Measurements from ENCODE around the gene KDM2A. TPM values are rescaled to one million over a fixed set of nuclear protein-coding genes. Genes with fewer than 3 reads are reported as not detected.
A peak's percentile ranks its signal among the peaks of the same experiment; 100 is the strongest.

KDM2A gene
- total and polyA plus RNA-seq, 4 donors: 30.6 to 102 (median 63.2) TPM

GRCh38 chr11:67179892-67180490 is 60.9 kb downstream of the KDM2A start:
- no peaks in the 10 kb centered on the region for H3K9me3 ChIP-seq (ENCODE audit: control insufficient read depth in 4 of 4, insufficient read depth in 3 of 4, low read length in 3 of 4)

GRCh38 chr11:67194096-67194495 is 75.0 kb downstream of the KDM2A start:
- TF ChIP-seq, protein P1, sequence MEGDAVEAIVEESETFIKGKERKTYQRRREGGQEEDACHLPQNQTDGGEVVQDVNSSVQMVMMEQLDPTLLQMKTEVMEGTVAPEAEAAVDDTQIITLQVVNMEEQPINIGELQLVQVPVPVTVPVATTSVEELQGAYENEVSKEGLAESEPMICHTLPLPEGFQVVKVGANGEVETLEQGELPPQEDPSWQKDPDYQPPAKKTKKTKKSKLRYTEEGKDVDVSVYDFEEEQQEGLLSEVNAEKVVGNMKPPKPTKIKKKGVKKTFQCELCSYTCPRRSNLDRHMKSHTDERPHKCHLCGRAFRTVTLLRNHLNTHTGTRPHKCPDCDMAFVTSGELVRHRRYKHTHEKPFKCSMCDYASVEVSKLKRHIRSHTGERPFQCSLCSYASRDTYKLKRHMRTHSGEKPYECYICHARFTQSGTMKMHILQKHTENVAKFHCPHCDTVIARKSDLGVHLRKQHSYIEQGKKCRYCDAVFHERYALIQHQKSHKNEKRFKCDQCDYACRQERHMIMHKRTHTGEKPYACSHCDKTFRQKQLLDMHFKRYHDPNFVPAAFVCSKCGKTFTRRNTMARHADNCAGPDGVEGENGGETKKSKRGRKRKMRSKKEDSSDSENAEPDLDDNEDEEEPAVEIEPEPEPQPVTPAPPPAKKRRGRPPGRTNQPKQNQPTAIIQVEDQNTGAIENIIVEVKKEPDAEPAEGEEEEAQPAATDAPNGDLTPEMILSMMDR (IDR thresholded peaks at IDR 0.05; ENCODE audit: control extremely low read depth, extremely low read depth): no peak
- 95 to 99% methylated on average over 2 of the region's 2 CpGs for whole genome bisulfite sequencing, 2 donors

More at GRCh38 chr11:67179892-67180490, 60.9 kb downstream of the KDM2A start:
- ATAC-seq (ENCODE audit: insufficient read depth, low FRiP score) (no peak), DNase-seq (no peak)
- H3K4me1 ChIP-seq (ENCODE audit: control insufficient read depth in 5 of 5, insufficient read depth in 5 of 5, low read length in 5 of 5): no peaks in the 10 kb centered on the region
- TF ChIP-seq, protein P1 (IDR thresholded peaks at IDR 0.05; ENCODE audit: control extremely low read depth, extremely low read depth): no peak
- no peak overlapping the region for H3K27ac ChIP-seq (ENCODE audit: low read depth in 1 of 2, low read length in 1 of 2)
- no peak overlapping the region for H3K4me3 ChIP-seq
- WGBS, 2 donors: 85 to 91% methylated on average over 5 of the region's 5 CpGs
- peaks cover 10 to 34% (median 18%) of the 10 kb centered on the region in 4 donors for H3K36me3 ChIP-seq (ENCODE audit: control insufficient read depth in 4 of 4, insufficient read depth in 4 of 4, low read length in 4 of 4)
- H3K27me3 ChIP-seq (ENCODE audit: control insufficient read depth in 3 of 3, insufficient read depth in 3 of 3, low read length in 2 of 3): no peaks in the 10 kb centered on the region
- no peak overlapping the region for H3K9ac ChIP-seq (ENCODE audit: insufficient read depth in 1 of 2, low read length in 2 of 2)

GRCh38 chr11:67195971-67196456 is 77.0 kb downstream of the KDM2A start:
- H3K9ac ChIP-seq (ENCODE audit: insufficient read depth in 1 of 2, low read length in 2 of 2): no peak overlapping the region
- no peak for DNase-seq

More at GRCh38 chr11:67194096-67194495, 75.0 kb downstream of the KDM2A start:
- peaks cover 7 to 18% (median 8%) of the 10 kb centered on the region in 4 donors for H3K36me3 ChIP-seq (ENCODE audit: control insufficient read depth in 4 of 4, insufficient read depth in 4 of 4, low read length in 4 of 4)
- H3K4me3 ChIP-seq: no peak overlapping the region
- no peaks in the 10 kb centered on the region for H3K27me3 ChIP-seq (ENCODE audit: control insufficient read depth in 3 of 3, insufficient read depth in 3 of 3, low read length in 2 of 3)
- H3K9ac ChIP-seq (ENCODE audit: insufficient read depth in 1 of 2, low read length in 2 of 2): no peak overlapping the region
- ATAC-seq (ENCODE audit: insufficient read depth, low FRiP score): no peak
- H3K4me1 ChIP-seq (ENCODE audit: control insufficient read depth in 5 of 5, insufficient read depth in 5 of 5, low read length in 5 of 5): no peaks in the 10 kb centered on the region
- no peaks in the 10 kb centered on the region for H3K9me3 ChIP-seq (ENCODE audit: control insufficient read depth in 4 of 4, insufficient read depth in 3 of 4, low read length in 3 of 4)
- no peak for DNase-seq
- H3K27ac ChIP-seq (ENCODE audit: low read depth in 1 of 2, low read length in 1 of 2): no peak overlapping the region

More at GRCh38 chr11:67195971-67196456, 77.0 kb downstream of the KDM2A start:
- TF ChIP-seq, protein P1 (IDR thresholded peaks at IDR 0.05; ENCODE audit: control extremely low read depth, extremely low read depth): no peak
- 42 to 71% methylated on average over 6 of the region's 6 CpGs for WGBS, 2 donors
- Histone ChIP-seq H3K27me3 (ENCODE audit: control insufficient read depth in 3 of 3, insufficient read depth in 3 of 3, low read length in 2 of 3) (no peaks in the 10 kb centered on the region), H3K9me3 (ENCODE audit: control insufficient read depth in 4 of 4, insufficient read depth in 3 of 4, low read length in 3 of 4) (no peaks in the 10 kb centered on the region), H3K27ac (ENCODE audit: low read depth in 1 of 2, low read length in 1 of 2) (peak overlapping the region in 1 of 2 donors; percentile 23), H3K36me3 (ENCODE audit: control insufficient read depth in 4 of 4, insufficient read depth in 4 of 4, low read length in 4 of 4) (peaks cover 11 to 21% (median 17%) of the 10 kb centered on the region in 4 donors), H3K4me3 (no peak overlapping the region), H3K4me1 (ENCODE audit: control insufficient read depth in 5 of 5, insufficient read depth in 5 of 5, low read length in 5 of 5) (no peaks in the 10 kb centered on the region)
- no peak for ATAC-seq (ENCODE audit: insufficient read depth, low FRiP score)
